ENCODE data around the gene COMMD2. TPM values are rescaled to one million over a fixed set of nuclear protein-coding genes. Genes with fewer than 3 reads are reported as not detected.

Gene COMMD2
- total and polyA plus RNA-seq, 2 experiments from 2014 or later = 33.8 to 69.3 TPM

DNA sequence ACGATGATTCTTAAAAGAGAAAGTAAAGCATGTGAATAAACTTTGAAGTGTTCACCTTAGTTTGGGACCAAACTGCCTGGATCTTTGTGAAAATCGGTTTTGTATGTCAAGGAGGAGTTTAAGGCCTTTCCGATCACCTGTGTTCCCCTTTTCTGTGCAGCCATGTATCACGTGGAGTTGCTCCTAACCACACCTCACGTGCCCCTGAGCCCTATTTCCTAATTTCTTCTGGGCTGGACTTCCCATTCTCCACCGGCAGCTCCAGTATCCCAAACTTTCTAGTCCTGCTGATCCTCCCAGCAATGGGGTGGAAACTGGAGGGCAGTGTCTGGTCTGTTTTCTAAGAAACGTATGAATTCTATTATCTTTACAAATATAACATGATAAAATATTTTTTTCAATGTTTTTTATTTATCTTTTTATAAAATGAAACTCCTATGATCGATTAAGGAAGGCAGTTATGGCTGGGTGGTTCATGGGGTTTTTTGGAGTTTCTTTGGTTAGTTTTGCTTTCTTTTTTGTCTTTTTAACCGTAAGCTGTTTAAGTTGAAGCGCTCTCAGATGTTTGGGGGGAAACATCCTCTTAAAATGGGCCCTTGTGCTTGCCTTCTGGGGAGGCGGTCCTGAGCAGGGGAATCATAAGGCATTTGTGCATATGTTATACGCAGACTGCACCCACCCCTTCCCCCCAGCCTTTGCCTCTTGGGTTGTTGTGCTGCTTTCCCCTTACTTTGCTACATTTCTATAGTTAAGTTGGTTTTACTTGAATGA is 50.9 kb downstream of the COMMD2 start:
- H3K36me3 ChIP-seq (ENCODE audit: low read depth) = no peaks in the 10 kb centered on the region
- H3K4me1 ChIP-seq (ENCODE audit: insufficient read depth) = peaks cover 37% of the 10 kb centered on the region
- in situ Hi-C loops (cut with MboI) = no loop called here
- peak overlapping the region; percentile 89 for H2AFZ ChIP-seq
- peak; percentile 50 for DNase-seq
- WGBS, 2 experiments (ENCODE audit: low coverage in 1 of 2, low lambda C conversion rate in 2 of 2, missing lambda C conversion rate in 2 of 2) = 13 to 16% methylated on average over 12 of the region's 12 CpGs
- H3K9me2 ChIP-seq (ENCODE audit: insufficient read depth) = no peaks in the 10 kb centered on the region
- peaks cover 40% of the 10 kb centered on the region for H3F3A ChIP-seq (ENCODE audit: insufficient read depth)
- no peaks in the 10 kb centered on the region for H4K20me1 ChIP-seq (ENCODE audit: insufficient read depth)
- no peaks in the 10 kb centered on the region for H3K27me3 ChIP-seq (replicated peaks; ENCODE audit: insufficient read depth)
- H3K27ac ChIP-seq = peak overlapping the region; percentile 94
- peak overlapping the region; percentile 65 for H3K4me3 ChIP-seq
- no peaks in the 10 kb centered on the region for H3K9me3 ChIP-seq (ENCODE audit: low read depth)
- no peaks in the 10 kb centered on the region for H3K79me2 ChIP-seq (ENCODE audit: insufficient read depth)
- no peak for TF ChIP-seq EZH2 (IDR thresholded peaks at IDR 0.05; ENCODE audit: insufficient read depth, poor library complexity, severe bottlenecking)
- no peak for TF ChIP-seq EZH2phosphoT487 (IDR thresholded peaks at IDR 0.05; ENCODE audit: insufficient read depth, low read depth)
- H3K4me2 ChIP-seq (ENCODE audit: unreplicated experiment) = peak overlapping the region; percentile 97
- H3K9ac ChIP-seq = peak overlapping the region; percentile 73

Small RNA genes within 50 kb of the gene (small RNA-seq; reads per million reads assigned to genes)
- not detected for gene RNU6-507P (ENCODE audit: low read depth, low replicate concordance)

Other genes with a start within 250 kb of the COMMD2 start
- gene WWTR1, start 94.5 kb downstream of the COMMD2 start, total RNA-seq (2014; rRNA removed; shearing (Covaris generic)) = 53.3 and 57.4 TPM in 2 replicates
- gene WWTR1, start 94.5 kb downstream of the COMMD2 start, polyA plus RNA-seq (2016; fragmentation: Nextera tagmentation; extraction: Ambion mirVana) = 75.7 and 78.2 TPM in 2 replicates
- gene ANKUB1, start 40.1 kb upstream of the COMMD2 start, total RNA-seq (2014; rRNA removed; shearing (Covaris generic)) = not detected in 2 replicates
- not detected in 2 replicates for gene ANKUB1, start 40.1 kb upstream of the COMMD2 start, polyA plus RNA-seq (2016; fragmentation: Nextera tagmentation; extraction: Ambion mirVana)
- 48.7 and 65.4 TPM in 2 replicates for gene RNF13, start 60.7 kb upstream of the COMMD2 start, total RNA-seq (2014; rRNA removed; shearing (Covaris generic))
- 100.0 and 103 TPM in 2 replicates for gene RNF13, start 60.7 kb upstream of the COMMD2 start, polyA plus RNA-seq (2016; fragmentation: Nextera tagmentation; extraction: Ambion mirVana)
- 174 and 224 TPM in 2 replicates for gene PFN2, start 218.4 kb upstream of the COMMD2 start, total RNA-seq (2014; rRNA removed; shearing (Covaris generic))
- 246 and 253 TPM in 2 replicates for gene PFN2, start 218.4 kb upstream of the COMMD2 start, polyA plus RNA-seq (2016; fragmentation: Nextera tagmentation; extraction: Ambion mirVana)

All from GM23248 (cell line).